ENCODE results near the gene PTPN13. TPM values are rescaled to one million over a fixed set of nuclear protein-coding genes. Genes with fewer than 3 reads are reported as not detected.

Gene PTPN13
- total and polyA plus RNA-seq, 12 donors: 0.70 to 5.5 (median 2.7) TPM

GRCh38 chr4:86855572-86855971, 261.5 kb downstream of the PTPN13 start:
- no peaks in the 10 kb centered on the region for H3K9me3 ChIP-seq
- no peaks in the 10 kb centered on the region for H3K36me3 ChIP-seq
- no peaks in the 10 kb centered on the region for H3K27me3 ChIP-seq
- no peak overlapping the region for H3K4me3 ChIP-seq
- WGBS, 2 donors: 56 to 60% methylated on average over 2 of the region's 2 CpGs
- peaks cover 0 to 13% (median 0%) of the 10 kb centered on the region in 9 donors for H3K4me1 ChIP-seq
- DNase-seq (no peak), ATAC-seq (peak in 1 of 8 donors; percentile 38)
- no peak for TF ChIP-seq CTCF (IDR thresholded peaks at IDR 0.05)
- H3K27ac ChIP-seq: no peak overlapping the region
- intact Hi-C loops (cut with DNase I): no loop called here

DNA sequence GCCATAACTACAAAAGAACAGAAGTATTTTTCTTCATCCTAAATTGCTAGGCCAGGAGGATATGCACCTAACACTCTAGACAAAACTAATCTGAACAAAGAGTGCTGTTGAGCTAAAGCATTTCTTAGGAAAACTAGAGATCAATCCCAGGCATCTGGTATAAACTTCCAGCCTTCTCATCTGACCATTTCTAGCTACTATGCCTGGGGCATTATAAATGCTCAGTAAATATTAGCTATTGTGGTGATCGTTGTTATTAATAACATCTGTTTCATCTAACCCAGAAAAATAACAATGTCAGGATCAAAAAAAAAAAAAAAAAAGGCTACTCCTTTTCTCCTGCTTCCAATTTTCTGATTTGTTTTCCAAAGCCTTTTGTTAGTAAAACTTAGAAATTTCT, 262.8 kb downstream of the PTPN13 start:
- Histone ChIP-seq H3K27me3 (no peaks in the 10 kb centered on the region), H3K9me3 (no peaks in the 10 kb centered on the region), H3K4me3 (no peak overlapping the region), H3K36me3 (no peaks in the 10 kb centered on the region), H3K4me1 (peaks cover 0 to 13% (median 0%) of the 10 kb centered on the region in 9 donors), H3K27ac (no peak overlapping the region)
- intact Hi-C loops (cut with DNase I): no loop called here
- 80 to 90% methylated on average over 1 of the region's 1 CpG for WGBS, 2 donors
- no peak for ATAC-seq
- DNase-seq: no peak
- no peak for TF ChIP-seq CTCF (IDR thresholded peaks at IDR 0.05)

- DNase-seq (no peak), ATAC-seq (no peak)
- H3K27ac ChIP-seq: no peak overlapping the region
- no peak overlapping the region for H3K4me3 ChIP-seq
- no peaks in the 10 kb centered on the region for H3K36me3 ChIP-seq
- TF ChIP-seq CTCF (IDR thresholded peaks at IDR 0.05): no peak
- H3K4me1 ChIP-seq: peaks cover 0 to 13% (median 0%) of the 10 kb centered on the region in 9 donors
- WGBS, 2 donors: 84 to 85% methylated on average over 8 of the region's 8 CpGs
- no peaks in the 10 kb centered on the region for H3K27me3 ChIP-seq
- H3K9me3 ChIP-seq: no peaks in the 10 kb centered on the region
- intact Hi-C loops (cut with DNase I): no loop called here
These were observed 263.4 kb downstream of the PTPN13 start for GRCh38 chr4:86857341-86858052.

Other genes with a start within 250 kb of the PTPN13 start
- gene MAPK10, start 234.3 kb upstream of the PTPN13 start, total RNA-seq: 1 to 10 TPM; 1.8 to 5.9 (median 2.6) TPM
- 1 to 10 TPM in 1 of 2 donors, under 1 TPM in 1; 0.94 to 3.8 TPM for gene MAPK10, start 234.3 kb upstream of the PTPN13 start, polyA plus RNA-seq

Data from heart right ventricle (tissue), 16 donors.